HL-60 (cell line): ENCODE data around the gene TBX4.

Source experiments
- POLR2AphosphoS5 ChIP-seq: IDR thresholded peaks from 2 replicates; pipeline ENCODE4 v1.6.1; 2012; ENCODE audit warnings: low read depth
- TF ChIP-seq, protein P1 (sequence below): IDR thresholded peaks from one replicate; pipeline ENCODE4 v1.5.1; 2011; ENCODE audit warnings: low read length, control low read depth, inconsistent platforms; ENCODE audit not compliant: insufficient read depth

DNA sequence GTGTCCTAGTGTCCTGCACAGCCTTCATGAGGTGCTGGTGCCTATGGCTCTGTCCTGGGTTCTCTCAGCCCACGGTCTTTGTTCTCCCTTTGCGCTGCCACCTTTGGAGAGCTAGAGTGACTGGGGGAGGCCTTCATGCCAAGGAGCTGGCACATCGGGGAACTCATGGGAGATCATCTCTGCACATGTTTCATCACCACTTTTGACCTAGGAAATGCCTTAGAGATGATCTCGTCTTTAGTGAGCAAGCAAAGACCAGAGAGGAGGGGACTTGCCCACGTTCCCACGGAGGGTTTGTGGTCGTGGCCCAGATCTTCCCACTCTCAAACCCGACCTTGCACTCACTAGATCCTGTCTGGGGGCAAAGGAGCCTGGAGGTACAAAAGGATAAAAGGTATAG, 23.5 kb downstream of the TBX4 start:
- TF ChIP-seq, protein P1, sequence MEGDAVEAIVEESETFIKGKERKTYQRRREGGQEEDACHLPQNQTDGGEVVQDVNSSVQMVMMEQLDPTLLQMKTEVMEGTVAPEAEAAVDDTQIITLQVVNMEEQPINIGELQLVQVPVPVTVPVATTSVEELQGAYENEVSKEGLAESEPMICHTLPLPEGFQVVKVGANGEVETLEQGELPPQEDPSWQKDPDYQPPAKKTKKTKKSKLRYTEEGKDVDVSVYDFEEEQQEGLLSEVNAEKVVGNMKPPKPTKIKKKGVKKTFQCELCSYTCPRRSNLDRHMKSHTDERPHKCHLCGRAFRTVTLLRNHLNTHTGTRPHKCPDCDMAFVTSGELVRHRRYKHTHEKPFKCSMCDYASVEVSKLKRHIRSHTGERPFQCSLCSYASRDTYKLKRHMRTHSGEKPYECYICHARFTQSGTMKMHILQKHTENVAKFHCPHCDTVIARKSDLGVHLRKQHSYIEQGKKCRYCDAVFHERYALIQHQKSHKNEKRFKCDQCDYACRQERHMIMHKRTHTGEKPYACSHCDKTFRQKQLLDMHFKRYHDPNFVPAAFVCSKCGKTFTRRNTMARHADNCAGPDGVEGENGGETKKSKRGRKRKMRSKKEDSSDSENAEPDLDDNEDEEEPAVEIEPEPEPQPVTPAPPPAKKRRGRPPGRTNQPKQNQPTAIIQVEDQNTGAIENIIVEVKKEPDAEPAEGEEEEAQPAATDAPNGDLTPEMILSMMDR, result no peak
- TF ChIP-seq POLR2AphosphoS5, result no peak
